IMR-90 (cell line): ENCODE data around the gene TRIM24. TPM values are rescaled to one million over a fixed set of nuclear protein-coding genes. Genes with fewer than 3 reads are reported as not detected.

Source experiments
- ATAC-seq: fragments of 200-7000 bp; cut with Tn5 transposase; 2 replicates; pipeline ENCODE4 v1.9.1; 2020; ENCODE audit warnings: low read depth, mild to moderate bottlenecking, moderate library complexity
- BruUV-seq: library from RNA; stranded (reverse); fragments of 400-500 nt; replicated peaks from 2 replicates; lab custom pipeline; 2021; lab: Mats Ljungman, UMichigan
- CTCF ChIA-PET: fragments of 300-600 bp; formaldehyde crosslinking; extraction: SDS; loops from one replicate; lab custom pipeline; 2021; ENCODE audit warnings: antibody characterized with exemption; lab: Yijun Ruan, JAX
- POLR2A ChIA-PET: fragments of 300-600 bp; sonication (Branson Sonifier 250); formaldehyde crosslinking; loops from one replicate; lab custom pipeline; 2022; ENCODE audit warnings: antibody characterized with exemption; ENCODE audit not compliant: unreplicated experiment; lab: Charles Lee
- DNase-seq: peaks from one replicate; pipeline ENCODE4 v3.0.0; 2013
- H2AFZ ChIP-seq: replicated peaks from 2 replicates; pipeline ENCODE3; 2013; ENCODE audit warnings: low read length, mild to moderate bottlenecking; ENCODE audit not compliant: poor library complexity
- H2AK5ac ChIP-seq: 2 replicates; pipeline ENCODE4 v1.6.1; 2013; ENCODE audit warnings: low read depth, low read length, inconsistent platforms
- H2AK9ac ChIP-seq: replicated peaks from 2 replicates; pipeline ENCODE3; 2013; ENCODE audit warnings: mild to moderate bottlenecking, low read depth, low read length, moderate library complexity; ENCODE audit not compliant: poor library complexity
- H2BK120ac ChIP-seq: 2 replicates; pipeline ENCODE4 v1.6.1; 2013; ENCODE audit warnings: low read depth, low read length, inconsistent platforms
- H2BK15ac ChIP-seq: 3 replicates; pipeline ENCODE4 v1.6.1; 2013; ENCODE audit warnings: low read depth, low read length, inconsistent platforms
- H2BK20ac ChIP-seq: 2 replicates; pipeline ENCODE4 v1.6.1; 2013; ENCODE audit warnings: low read depth, mild to moderate bottlenecking, inconsistent platforms, low read length, moderate library complexity
- H2BK5ac ChIP-seq: 2 replicates; pipeline ENCODE4 v1.6.1; 2013; ENCODE audit warnings: mild to moderate bottlenecking, low read depth, low read length, inconsistent platforms; ENCODE audit not compliant: poor library complexity, severe bottlenecking
- H3K14ac ChIP-seq: replicated peaks from 2 replicates; pipeline ENCODE4 v1.6.1; 2013; ENCODE audit warnings: low read depth, low read length, inconsistent platforms
- H3K18ac ChIP-seq: 2 replicates; pipeline ENCODE4 v1.6.1; 2013; ENCODE audit warnings: low read depth, low read length, control low read depth
- H3K23ac ChIP-seq: 2 replicates; pipeline ENCODE4 v1.6.1; 2013; ENCODE audit warnings: low read depth, low read length, inconsistent platforms
- H3K27ac ChIP-seq: 2 replicates; pipeline ENCODE4 v1.5.1; 2013; ENCODE audit warnings: mild to moderate bottlenecking, control low read depth, low read length; ENCODE audit not compliant: insufficient read depth
- H3K27me3 ChIP-seq: 2 replicates; pipeline ENCODE4 v1.6.1; 2013; ENCODE audit warnings: low read length; ENCODE audit not compliant: control insufficient read depth, insufficient read depth
- H3K36me3 ChIP-seq: 2 replicates; pipeline ENCODE4 v1.6.1; 2013; ENCODE audit warnings: low read length, mixed read lengths; ENCODE audit not compliant: control insufficient read depth, insufficient read depth
- H3K4ac ChIP-seq: 2 replicates; pipeline ENCODE4 v1.6.1; 2013; ENCODE audit warnings: low read depth, low read length, inconsistent platforms
- H3K4me1 ChIP-seq: 2 replicates; pipeline ENCODE4 v1.6.1; 2013; ENCODE audit warnings: low read length, mixed read lengths; ENCODE audit not compliant: control insufficient read depth, insufficient read depth
- H3K4me2 ChIP-seq: 2 replicates; pipeline ENCODE4 v1.6.1; 2013; ENCODE audit warnings: low read depth, mild to moderate bottlenecking, control low read depth, low read length, moderate library complexity
- H3K4me3 ChIP-seq: 2 replicates; pipeline ENCODE4 v1.5.1; 2013; ENCODE audit warnings: low read depth, mild to moderate bottlenecking, control low read depth, low read length, moderate library complexity; ENCODE audit not compliant: insufficient read depth
- H3K56ac ChIP-seq: 2 replicates; pipeline ENCODE4 v1.6.1; 2013; ENCODE audit warnings: low read length, inconsistent platforms; ENCODE audit not compliant: insufficient read depth; ENCODE audit errors: extremely low read depth
- H3K79me1 ChIP-seq, 2 experiments: 2 replicates each; pipeline ENCODE4 v1.6.1; 2013; ENCODE audit warnings: low read length in 2 of 2, inconsistent platforms in 1 of 2, low read depth in 1 of 2
- H3K9ac ChIP-seq: 2 replicates; pipeline ENCODE4 v1.6.1; 2013; ENCODE audit warnings: low read depth, low read length, control low read depth
- H3K9me1 ChIP-seq: 2 replicates; pipeline ENCODE4 v1.6.1; 2013; ENCODE audit warnings: low read length, inconsistent platforms; ENCODE audit not compliant: insufficient read depth
- H3K9me3 ChIP-seq: 2 replicates; pipeline ENCODE4 v1.6.1; 2013; ENCODE audit warnings: low read length; ENCODE audit not compliant: control insufficient read depth, insufficient read depth
- H4K20me1 ChIP-seq: 2 replicates; pipeline ENCODE4 v1.6.1; 2013; ENCODE audit warnings: low read length, inconsistent platforms; ENCODE audit not compliant: insufficient read depth
- H4K5ac ChIP-seq: 2 replicates; pipeline ENCODE4 v1.6.1; 2013; ENCODE audit warnings: mild to moderate bottlenecking, low read depth, low read length, control low read depth
- H4K8ac ChIP-seq, 2 experiments: 2 replicates each; pipeline ENCODE4 v1.6.1; 2013; ENCODE audit warnings: low read depth in 2 of 2, low read length in 2 of 2, control low read depth in 1 of 2, inconsistent platforms in 1 of 2
- H4K91ac ChIP-seq: 2 replicates; pipeline ENCODE4 v1.6.1; 2013; ENCODE audit warnings: low read depth, low read length, inconsistent platforms; ENCODE audit not compliant: insufficient read depth
- BHLHE40 ChIP-seq: fragments of 150-350 bp; IDR thresholded peaks from 2 replicates; pipeline ENCODE4 v1.6.1; 2016; ENCODE audit warnings: mild to moderate bottlenecking, low read depth, low read length
- CEBPB ChIP-seq: IDR thresholded peaks from 2 replicates; pipeline ENCODE4 v1.6.1; 2012; ENCODE audit warnings: low read depth, low read length, improper control_type of control experiment
- MAFK ChIP-seq: IDR thresholded peaks from 2 replicates; pipeline ENCODE4 v1.6.1; 2012; ENCODE audit warnings: low read depth, low read length, improper control_type of control experiment
- POLR2A ChIP-seq: IDR thresholded peaks from 2 replicates; pipeline ENCODE4 v1.6.1; 2012; ENCODE audit warnings: mild to moderate bottlenecking, low read depth, low read length
- RCOR1 ChIP-seq: IDR thresholded peaks from 2 replicates; pipeline ENCODE4 v1.6.1; 2012; ENCODE audit warnings: mild to moderate bottlenecking, low read length, improper control_type of control experiment; ENCODE audit not compliant: insufficient replicate concordance
- SMC3 ChIP-seq: fragments of 150-350 bp; IDR thresholded peaks from 2 replicates; pipeline ENCODE4 v1.6.1; 2016; ENCODE audit warnings: low read depth, mild to moderate bottlenecking, antibody characterized with exemption, low read length, moderate library complexity
- WGBS, 2 experiments: methylation state at CpG; one replicate each; pipeline versions ENCODE4 v1.1.5 to v1.1.7; 2013; ENCODE audit warnings: missing lambda C conversion rate in 2 of 2; ENCODE audit not compliant: insufficient read length in 1 of 2; ENCODE audit errors: extremely low coverage in 2 of 2; 5-methylcytosine and 5-hydroxymethylcytosine counted together
- dilution Hi-C: fragments of 300-500 bp; cut with HindIII; formaldehyde crosslinking; loops from one replicate; pipeline ENCODE4 v1.14.3; 2018; ENCODE audit warnings: low sequenced_read_pairs; ENCODE audit not compliant: unreplicated experiment
- in situ Hi-C: fragments of 300-500 bp; cut with MboI; formaldehyde crosslinking; loops from 3 replicates; pipeline ENCODE4 v1.14.3; 2019; ENCODE audit warnings: low sequenced_read_pairs, inconsistent platforms, mixed read lengths
- intact Hi-C: fragments of 100-400 bp; cut with micrococcal nuclease; formaldehyde crosslinking; loops from 2 replicates; pipeline ENCODE4 v1.10.0; 2022
- polyA plus RNA-seq, 3 experiments: library from polyadenylated mRNA; depleted of rRNA; stranded (reverse); fragments of >200 nt; gene quantifications; 2 replicates each; pipeline ENCODE4 v1.2.3, GENCODE V29; 2012; ENCODE audit warnings: low replicate concordance in 1 of 3
- total RNA-seq: library from RNA; depleted of rRNA; stranded (reverse); fragments of >200 nt; gene quantifications from 2 replicates; pipeline ENCODE4 v1.2.3, GENCODE V29; 2012

TRIM24 gene
- total and polyA plus RNA-seq, 2 of the 4 experiments (the other 2 are of a cell fraction): 4.1 to 5.7 TPM

GRCh38 chr7:138477581-138477980 is 17.5 kb downstream of the TRIM24 start:
- Histone ChIP-seq H3K18ac (no peak overlapping the region), H2BK120ac (no peak overlapping the region), H2AK5ac (no peak overlapping the region), H2BK5ac (no peak overlapping the region), H3K23ac (no peak overlapping the region), H2BK15ac (no peak overlapping the region), H4K8ac (no peak overlapping the region), H3K9me3 (no peaks in the 10 kb centered on the region), H3K27me3 (no peaks in the 10 kb centered on the region), H2BK20ac (no peak overlapping the region), H4K20me1 (0 out of 2 replicates have a peak, but pooled peaks cover 4% of the 10 kb centered on the region), H3K27ac (no peak overlapping the region), H3K4me2 (no peak overlapping the region), H3K9me1 (no peaks in the 10 kb centered on the region; the same call in 1 of the 2 replicates), H3K36me3 (no peaks in the 10 kb centered on the region), H3K4me3 (no peak overlapping the region), H3K4me1 (no peaks in the 10 kb centered on the region), H3K79me1 (peaks cover 14 to 42% of the 10 kb centered on the region in 2 experiments; a peak in 3 of 4 replicates), H3K56ac (no peak overlapping the region), H3K4ac (no peak overlapping the region), H2AK9ac (no peak overlapping the region), H3K9ac (no peak overlapping the region), H3K14ac (no peak overlapping the region), H4K91ac (no peak overlapping the region), H2AFZ (no peak overlapping the region), H4K5ac (no peak overlapping the region)
- WGBS, 2 experiments: no CpG with 5 or more reads among the region's 1 CpG
- no peak for ATAC-seq
- no peak for DNase-seq
- CTCF ChIA-PET: no interaction called here
- BruUV-seq: no TSS peak
- in situ Hi-C loops (no loop called here), dilution Hi-C loops (no loop called here), intact Hi-C loops (no loop called here)
- POLR2A ChIA-PET: no interaction called here
- TF ChIP-seq BHLHE40: no peak
- no peak for TF ChIP-seq SMC3
- TF ChIP-seq MAFK: no peak
- TF ChIP-seq POLR2A: no peak
- TF ChIP-seq RCOR1: no peak
- TF ChIP-seq CEBPB: no peak
